IPS-11a (cell line): ENCODE results near the gene FOXRED1.
A peak's percentile ranks its signal among the peaks of the same experiment; 100 is the strongest.
"Not testable (repeated sequence)": the region's sequence is repeated elsewhere in the genome, so short reads cannot be mapped to it uniquely, and the experiment has no call there.

ENCODE experiments used
- H3K4me3 ChIP-seq: one replicate; pipeline ENCODE4 v1.5.1; 2013; ENCODE audit warnings: low read depth, low read length, control low read depth

FOXRED1 gene

GRCh38 chr11:126268361-126268707, 620 bp upstream of the FOXRED1 start:
- peak overlapping the region; percentile 95 for H3K4me3 ChIP-seq

GRCh38 chr11:126277322-126277721, 8.4 kb downstream of the FOXRED1 start:
- H3K4me3 ChIP-seq: no peak overlapping the region

GRCh38 chr11:126277780-126278179, 8.8 kb downstream of the FOXRED1 start:
- H3K4me3 ChIP-seq: no peak overlapping the region

- no peak overlapping the region for H3K4me3 ChIP-seq
These were observed 10.2 kb downstream of the FOXRED1 start for GRCh38 chr11:126279191-126279590.

GRCh38 chr11:126280595-126280994, 11.6 kb downstream of the FOXRED1 start:
- H3K4me3 ChIP-seq: no peak overlapping the region

GRCh38 chr11:126281245-126281644, 12.3 kb downstream of the FOXRED1 start:
- H3K4me3 ChIP-seq: no peak overlapping the region

GRCh38 chr11:126281666-126282175, 12.8 kb downstream of the FOXRED1 start:
- no peak overlapping the region for H3K4me3 ChIP-seq

GRCh38 chr11:126282361-126282735, 13.4 kb downstream of the FOXRED1 start:
- H3K4me3 ChIP-seq: peak overlapping the region; percentile 53

GRCh38 chr11:126282736-126283591, 14.0 kb downstream of the FOXRED1 start, which contains the start of gene TIRAP:
Gene TIRAP, plus strand, starts transcription at chr11:126283093. Its CDS starts 7,802 bp downstream, at chr11:126290895.
- H3K4me3 ChIP-seq: peak within 1 kb of the TSS; percentile 53

GRCh38 chr11:126284829-126285228, 15.9 kb downstream of the FOXRED1 start:
- H3K4me3 ChIP-seq: no peak overlapping the region

GRCh38 chr11:126288237-126288636, 19.3 kb downstream of the FOXRED1 start:
- no peak overlapping the region for H3K4me3 ChIP-seq

GRCh38 chr11:126290887-126291286, 21.9 kb downstream of the FOXRED1 start:
- no peak overlapping the region for H3K4me3 ChIP-seq

- H3K4me3 ChIP-seq: no peak overlapping the region
These were observed 24.8 kb downstream of the FOXRED1 start for GRCh38 chr11:126293726-126294125.

GRCh38 chr11:126297004-126297403, 28.1 kb downstream of the FOXRED1 start:
- H3K4me3 ChIP-seq: no peak overlapping the region

GRCh38 chr11:126303623-126304456, 34.9 kb downstream of the FOXRED1 start, which contains the start of gene DCPS:
Gene DCPS, plus strand, starts transcription at chr11:126304060. Its CDS starts 21 bp downstream, at chr11:126304081.
- peak within 1 kb of the TSS; percentile 68 for H3K4me3 ChIP-seq

- peak overlapping the region; percentile 68 for H3K4me3 ChIP-seq
These were observed 35.6 kb downstream of the FOXRED1 start for GRCh38 chr11:126304457-126305075.

- no peak overlapping the region for H3K4me3 ChIP-seq
These were observed 36.7 kb downstream of the FOXRED1 start for GRCh38 chr11:126305699-126306098.

- no peak overlapping the region for H3K4me3 ChIP-seq
These were observed 38.8 kb downstream of the FOXRED1 start for GRCh38 chr11:126307706-126308105.

- H3K4me3 ChIP-seq: no peak overlapping the region
These were observed 39.3 kb downstream of the FOXRED1 start for GRCh38 chr11:126308271-126308671.

- not testable (repeated sequence) for H3K4me3 ChIP-seq
These were observed 39.8 kb downstream of the FOXRED1 start for GRCh38 chr11:126308771-126309170.
